ENCODE data around the gene NR2F2.

The NR2F2 gene

DNA sequence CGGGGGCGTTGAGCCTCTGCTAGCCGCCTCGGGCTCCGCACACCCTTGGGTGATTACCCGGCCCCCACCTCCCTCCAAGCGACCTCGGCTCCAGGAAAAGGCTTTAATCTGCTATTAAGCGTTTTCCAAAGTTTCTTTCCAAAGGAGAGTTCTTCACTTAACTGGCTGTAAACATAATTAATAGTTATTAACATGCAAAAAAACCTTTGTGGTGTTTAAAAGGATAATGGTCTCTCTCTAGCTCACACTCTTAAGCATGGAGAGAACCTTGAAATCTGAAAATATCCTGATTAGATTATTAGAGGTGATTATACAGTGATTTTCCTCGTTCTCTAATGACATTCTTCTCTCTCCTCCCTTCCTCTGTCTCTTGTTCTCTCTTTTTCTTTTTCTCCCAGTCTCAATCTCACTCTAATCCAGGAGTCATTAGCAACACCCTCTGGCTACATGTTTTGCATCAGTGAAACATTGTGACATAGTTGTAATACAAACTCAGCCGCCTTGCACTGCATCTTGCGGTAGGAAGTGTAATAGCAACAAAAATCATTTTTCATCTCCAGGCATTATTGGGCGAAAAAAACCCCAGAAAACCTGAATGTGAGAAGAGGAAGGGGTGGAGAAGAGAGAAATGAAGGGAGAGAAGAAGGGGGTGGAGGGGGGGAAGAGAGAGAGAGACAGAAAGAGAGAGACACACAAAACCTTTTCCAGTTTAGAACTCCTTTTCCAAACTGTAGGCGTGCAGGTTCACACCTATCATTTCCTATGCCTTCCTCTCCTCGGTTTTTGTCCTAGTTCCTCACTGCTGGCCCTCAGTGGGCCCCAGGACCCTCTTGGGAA is 24.4 kb downstream of the NR2F2 start:
- no peak for DNase-seq

- no peak for DNase-seq
These were observed 25.2 kb downstream of the NR2F2 start for GRCh38 chr15:96355568-96356187.

DNA sequence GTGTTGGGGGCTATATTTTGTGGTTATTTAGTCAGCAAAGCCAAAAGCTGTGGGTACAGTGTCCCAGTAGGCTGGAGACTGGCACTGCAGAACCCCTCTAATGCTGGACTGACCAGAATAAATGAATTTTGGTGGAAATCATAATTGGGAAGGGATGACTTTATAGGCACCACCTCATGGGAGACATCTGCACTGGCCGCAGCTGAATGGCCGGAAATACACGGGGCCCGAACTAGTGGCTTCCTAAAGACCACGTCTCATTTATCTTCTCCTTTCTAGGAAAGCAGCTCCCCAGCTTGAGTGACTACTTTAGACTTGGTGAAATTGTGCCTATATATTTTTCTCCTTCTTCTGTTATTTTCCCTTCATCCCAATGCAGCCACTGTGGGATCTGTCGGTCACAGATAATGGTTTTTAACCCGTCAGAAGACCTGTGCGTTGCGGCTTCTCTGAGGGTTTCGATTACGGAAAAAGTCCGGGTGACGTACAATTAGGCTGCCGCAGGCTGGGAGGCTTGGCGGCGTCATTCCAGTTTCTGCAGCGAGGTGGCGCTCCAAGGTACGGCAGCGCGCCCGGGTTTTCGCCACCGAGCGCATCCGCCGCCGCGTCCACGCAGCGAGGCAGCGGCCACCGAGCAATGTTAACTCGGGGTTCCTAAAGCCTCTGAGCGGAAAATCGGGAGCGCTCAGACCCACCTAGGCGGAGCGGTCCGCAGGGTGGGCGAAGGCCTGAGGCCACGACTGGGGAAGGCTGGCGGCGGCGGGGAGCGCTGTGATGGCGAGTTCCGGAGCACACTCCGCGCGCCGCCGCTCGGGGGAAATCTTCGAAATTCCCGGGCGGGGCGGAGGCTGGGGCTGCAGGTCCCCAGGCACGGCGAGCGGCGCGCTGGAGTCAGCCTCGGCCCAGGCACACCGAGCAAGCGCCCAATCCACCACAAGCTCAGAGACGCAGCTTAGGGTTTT is 26.3 kb downstream of the NR2F2 start:
- DNase-seq, result no peak

DNA sequence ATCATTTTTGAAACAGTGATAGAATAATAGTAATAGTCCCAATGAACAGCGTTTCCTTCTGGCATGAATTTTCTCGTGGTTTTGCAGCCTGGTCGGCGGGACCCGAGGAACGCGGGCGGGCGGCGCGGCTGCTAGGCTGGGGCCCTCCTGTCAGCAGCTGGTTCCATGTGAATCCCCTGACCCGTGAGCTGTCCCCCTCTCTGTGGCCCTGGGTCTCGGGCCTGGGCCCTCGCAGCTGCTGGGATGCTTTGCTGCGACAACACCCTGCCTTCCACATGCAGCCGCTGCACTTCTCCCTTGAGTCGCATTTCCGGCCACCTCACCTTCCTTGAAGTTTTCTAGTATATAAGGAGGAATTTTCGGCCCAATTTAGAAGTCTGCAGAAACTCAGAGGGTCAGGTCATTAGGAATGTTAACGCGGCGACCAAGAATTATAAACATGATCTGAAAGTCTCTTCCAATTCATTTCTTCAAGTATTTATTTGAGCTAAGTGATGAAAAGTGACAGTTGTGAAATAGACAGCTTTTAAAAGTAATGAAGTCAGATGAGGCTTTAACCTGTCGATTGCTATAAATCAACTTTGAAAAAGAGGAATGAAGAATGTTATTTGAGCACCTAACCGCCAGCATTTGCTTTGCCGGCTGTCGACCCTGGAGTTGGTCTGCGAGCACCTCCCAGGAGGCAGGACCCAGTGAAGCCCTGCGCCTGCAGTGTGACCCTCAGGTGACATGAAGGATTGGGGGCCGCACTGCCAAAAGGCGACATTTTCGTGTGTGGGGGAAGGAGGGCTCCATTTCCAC is 27.7 kb downstream of the NR2F2 start:
- DNase-seq, result no peak

DNA sequence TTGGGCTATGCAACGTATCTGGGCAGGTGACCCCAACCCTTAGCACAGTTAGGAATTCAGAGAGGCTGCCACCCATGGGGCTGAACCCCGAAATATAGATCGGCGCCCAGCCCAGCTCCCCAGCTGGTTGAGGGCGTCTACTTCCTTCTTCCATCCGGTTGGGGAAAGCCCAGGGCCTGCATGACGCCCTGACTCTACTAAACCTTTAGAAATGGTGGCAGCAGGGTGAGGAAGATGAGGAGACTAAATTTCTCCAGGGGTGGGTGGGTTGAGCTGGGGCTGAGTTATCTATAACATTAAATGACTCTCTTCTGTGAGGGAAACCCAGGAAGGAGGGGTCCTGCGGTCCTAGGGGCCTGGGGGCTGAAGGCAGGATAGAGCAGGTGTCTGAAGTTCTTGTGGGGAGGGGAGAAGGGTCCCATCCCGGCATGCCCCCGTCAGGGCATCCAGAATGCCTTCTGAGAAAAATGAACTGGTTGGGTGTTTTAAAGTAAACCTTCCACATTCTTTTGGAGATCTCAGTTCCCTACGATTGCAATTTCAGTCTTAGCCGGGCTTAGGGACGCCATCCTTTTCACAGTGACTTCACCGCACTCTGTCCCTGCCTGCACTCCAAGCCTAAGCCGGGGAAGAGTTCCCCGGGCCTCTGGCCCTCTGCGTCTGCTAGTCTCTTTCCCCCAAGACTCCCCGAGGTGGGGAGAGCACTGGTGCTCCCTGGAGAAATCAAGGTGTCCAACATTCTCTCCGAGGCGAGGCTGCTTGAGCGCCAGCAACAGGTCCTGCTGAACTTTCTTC is 28.5 kb downstream of the NR2F2 start:
- DNase-seq, result no peak

- DNase-seq, result no peak
These were observed 29.4 kb downstream of the NR2F2 start for GRCh38 chr15:96359616-96360521.

DNA sequence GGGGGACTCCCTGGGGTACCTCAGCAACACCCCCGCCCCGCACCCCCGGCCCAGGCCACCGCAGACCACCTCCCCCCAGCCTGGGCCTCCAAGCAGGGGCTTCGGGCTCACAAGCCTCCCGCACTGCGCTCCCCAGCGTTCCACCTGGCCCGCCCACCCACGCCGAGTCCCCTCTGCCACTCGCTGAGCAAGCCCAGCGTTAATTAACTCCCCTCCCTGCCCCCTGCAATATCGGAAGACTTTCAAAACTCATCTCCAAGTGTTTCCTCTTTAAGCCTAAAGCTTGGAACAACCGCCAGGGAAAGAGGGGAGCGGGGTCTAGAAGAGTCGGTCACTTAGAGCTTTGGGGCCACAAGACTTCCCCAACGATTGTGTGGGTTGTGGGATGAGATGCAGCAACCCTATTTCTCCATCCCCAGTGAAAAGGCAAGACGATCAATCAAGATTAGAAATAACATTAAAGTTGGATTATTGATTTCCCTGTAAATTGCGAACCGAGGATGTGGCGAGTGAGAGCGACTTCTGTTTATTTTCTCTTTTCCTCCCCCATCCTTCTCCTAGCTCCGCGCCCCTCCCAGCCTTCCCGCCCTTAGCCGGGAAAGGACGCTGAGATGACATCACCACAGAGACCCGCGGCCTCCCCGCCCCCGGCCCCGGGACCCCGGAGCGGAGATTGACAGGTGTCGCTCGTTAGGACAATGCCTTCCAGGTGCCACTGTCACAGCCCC is 30.2 kb downstream of the NR2F2 start:
- no peak for DNase-seq

DNA sequence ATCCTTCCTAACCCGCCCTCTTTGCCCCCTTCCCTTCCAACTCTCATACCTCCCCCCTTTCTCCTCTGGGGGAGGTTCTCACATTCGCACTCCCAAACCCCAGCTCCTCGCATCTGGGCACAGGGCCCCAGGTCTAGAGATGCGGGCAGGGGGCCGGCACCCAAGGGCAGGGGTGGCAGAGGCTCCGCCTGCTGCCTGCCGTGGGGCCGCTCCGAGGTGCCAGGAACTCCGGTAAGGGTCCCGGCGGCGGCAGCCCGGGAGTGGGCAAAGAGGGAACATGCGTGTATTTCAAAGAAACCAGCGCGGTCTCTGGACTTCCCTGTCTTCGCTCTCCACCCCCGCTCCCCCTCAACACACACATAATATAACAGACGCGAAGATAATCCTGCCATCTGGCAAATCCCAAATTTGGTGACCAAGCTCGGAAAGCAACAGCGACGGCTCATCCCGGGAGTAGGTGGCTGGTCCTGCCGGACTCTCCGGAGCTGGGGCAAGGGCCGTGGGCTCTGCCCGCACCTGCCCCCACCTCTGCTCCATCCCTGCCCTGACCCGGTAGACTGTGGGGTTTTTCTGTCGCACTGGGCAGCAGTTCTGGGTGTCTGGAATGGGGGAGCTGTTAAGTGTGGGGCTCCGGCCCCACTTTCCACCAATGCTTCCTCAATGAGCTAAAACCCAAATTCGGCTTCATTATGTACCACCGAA is 31.0 kb downstream of the NR2F2 start:
- DNase-seq, result no peak

- DNase-seq, result no peak
These were observed 31.7 kb downstream of the NR2F2 start for GRCh38 chr15:96362011-96362754.

- no peak for DNase-seq
These were observed 32.5 kb downstream of the NR2F2 start for GRCh38 chr15:96362755-96363651.

GRCh38 chr15:96363707-96364106 is 33.2 kb downstream of the NR2F2 start:
- no peak for DNase-seq

GRCh38 chr15:96365781-96366525 is 35.5 kb downstream of the NR2F2 start:
- no peak for DNase-seq

- no peak for DNase-seq
These were observed 36.0 kb downstream of the NR2F2 start for GRCh38 chr15:96366526-96366877.

DNA sequence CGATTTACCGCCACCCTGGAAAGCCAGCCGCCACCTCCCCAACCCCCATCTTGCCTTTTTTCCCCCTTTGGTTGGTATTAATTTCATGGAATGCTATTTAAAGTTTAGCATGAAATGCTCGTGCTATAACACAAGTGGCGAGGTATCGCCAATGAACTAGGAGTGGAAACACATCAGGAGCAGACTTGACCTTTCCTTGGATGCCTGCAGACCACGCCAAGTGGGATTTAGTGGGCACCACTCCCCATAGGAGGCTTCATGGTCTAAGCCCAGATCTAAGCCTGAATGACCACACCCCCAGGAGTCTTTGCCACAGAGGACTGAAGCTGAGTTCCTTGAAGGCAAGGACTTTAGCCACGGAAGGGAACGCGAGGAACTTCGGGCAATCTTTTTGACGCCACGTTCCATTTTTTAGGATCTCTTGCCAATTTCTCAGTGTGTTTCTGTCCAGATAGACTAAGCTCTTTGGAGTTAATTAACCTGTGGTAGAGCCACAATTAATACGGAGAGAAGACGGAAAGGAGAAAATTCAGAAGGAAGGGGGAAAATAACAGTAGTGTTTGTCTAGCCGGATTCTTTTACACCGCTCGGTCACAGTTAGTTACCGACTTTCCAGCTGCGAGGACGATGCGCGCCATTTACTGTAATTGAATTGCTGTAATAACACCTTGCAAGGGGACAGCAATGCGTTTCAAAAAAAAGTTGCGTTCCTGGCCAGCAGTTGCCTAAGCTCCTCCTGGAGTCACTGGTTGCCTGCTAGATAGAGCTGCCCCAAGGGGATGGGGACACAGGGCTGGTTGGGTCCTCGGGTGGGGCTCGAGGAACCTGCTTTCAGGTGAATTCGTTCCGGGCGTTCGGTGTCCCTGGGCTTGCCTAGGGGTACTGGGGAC is 37.1 kb downstream of the NR2F2 start:
- DNase-seq, result no peak

DNA sequence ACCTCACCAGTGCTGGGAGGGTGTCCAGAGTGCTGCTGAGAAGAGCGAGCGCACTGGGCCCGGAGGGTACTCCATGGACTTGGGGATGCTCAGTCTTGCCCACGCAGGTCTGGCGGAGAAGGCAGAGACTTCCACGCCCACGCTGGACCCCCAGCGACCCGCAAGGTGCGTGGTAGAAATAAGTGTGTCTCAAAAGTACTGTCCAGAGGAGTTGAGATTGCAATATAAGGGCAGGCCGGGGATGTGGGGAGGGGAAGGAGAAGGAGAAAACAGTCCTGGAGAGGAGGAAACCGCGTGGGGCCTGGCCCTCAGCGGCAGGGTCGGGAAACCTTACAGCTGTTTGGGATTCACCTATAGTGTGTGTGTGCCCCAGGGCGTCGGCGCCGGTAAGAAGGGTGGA is 38.9 kb downstream of the NR2F2 start:
- no peak for DNase-seq

Data from NCI-H2029 treated with DMSO at 0.1 percent for 48 hours (cell line).